ENCODE data around the gene ATP10D.

The ATP10D gene

GRCh38 chr4:47606482-47606881, 121.4 kb downstream of the ATP10D start:
- no peak for DNase-seq

- no peak for DNase-seq
Observed at GRCh38 chr4:47612116-47613023, 127.3 kb downstream of the ATP10D start.

- no peak for DNase-seq
Observed at GRCh38 chr4:47615385-47615784, 130.3 kb downstream of the ATP10D start.

GRCh38 chr4:47617607-47618006, 132.5 kb downstream of the ATP10D start:
- no peak for DNase-seq

GRCh38 chr4:47619691-47620090, 134.6 kb downstream of the ATP10D start:
- no peak for DNase-seq

- no peak for DNase-seq
Observed at GRCh38 chr4:47621181-47621580, 136.1 kb downstream of the ATP10D start.

- DNase-seq = no peak
Observed at GRCh38 chr4:47624031-47624441, 139.0 kb downstream of the ATP10D start.

- DNase-seq = no peak
Observed at GRCh38 chr4:47631161-47631560, 146.1 kb downstream of the ATP10D start.

- DNase-seq = no peak
Observed at GRCh38 chr4:47639531-47639930, 154.5 kb downstream of the ATP10D start.

GRCh38 chr4:47640911-47641310, 155.8 kb downstream of the ATP10D start:
- DNase-seq = no peak

GRCh38 chr4:47641755-47642154, 156.7 kb downstream of the ATP10D start:
- DNase-seq = no peak

GRCh38 chr4:47642191-47642830, 157.2 kb downstream of the ATP10D start:
- no peak for DNase-seq
